Right lung (tissue), 5 donors: Measurements from ENCODE around the gene PPP4R2. TPM values are rescaled to one million over a fixed set of nuclear protein-coding genes. Genes with fewer than 3 reads are reported as not detected.
"Not testable (repeated sequence)": the region's sequence is repeated elsewhere in the genome, so short reads cannot be mapped to it uniquely, and the experiment has no call there.

Source experiments
- DNase-seq, 2 donors: peaks; one replicate each; pipeline ENCODE4 v3.0.0-alpha.2; 2013
- polyA plus RNA-seq, 5 donors: library from polyadenylated mRNA; unstranded; fragments of 120-200 nt; gene quantifications; one replicate each; pipeline versions ENCODE4 v1.2.1 to v1.2.3, GENCODE V29; 2013; ENCODE audit warnings: inconsistent platforms in 1 of 5, low replicate concordance in 1 of 5; ENCODE audit not compliant: insufficient read length in 5 of 5, insufficient read depth in 1 of 5

The PPP4R2 gene
- polyA plus RNA-seq, 5 donors: 57.3 to 105 (median 85.6) TPM

DNA sequence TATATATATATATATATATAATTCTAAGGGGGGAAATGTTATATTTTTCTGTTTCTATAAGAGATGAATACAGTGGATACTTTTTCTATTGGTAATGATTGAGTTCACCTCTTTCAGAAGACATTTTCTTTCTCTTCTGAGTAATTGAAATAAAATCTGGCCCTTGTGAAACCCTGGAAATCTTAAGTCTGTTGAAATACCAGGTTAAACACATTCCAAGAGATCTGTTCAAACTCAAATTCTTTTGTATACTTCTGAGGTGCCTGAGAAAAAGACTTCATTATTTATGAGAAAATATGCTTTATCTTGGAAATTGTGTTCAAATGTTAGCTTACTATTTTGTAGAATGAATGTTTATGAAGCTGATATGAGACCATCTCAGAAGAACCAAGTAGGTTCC lies 69.6 kb downstream of the PPP4R2 start:
- DNase-seq: not testable (repeated sequence)

DNA sequence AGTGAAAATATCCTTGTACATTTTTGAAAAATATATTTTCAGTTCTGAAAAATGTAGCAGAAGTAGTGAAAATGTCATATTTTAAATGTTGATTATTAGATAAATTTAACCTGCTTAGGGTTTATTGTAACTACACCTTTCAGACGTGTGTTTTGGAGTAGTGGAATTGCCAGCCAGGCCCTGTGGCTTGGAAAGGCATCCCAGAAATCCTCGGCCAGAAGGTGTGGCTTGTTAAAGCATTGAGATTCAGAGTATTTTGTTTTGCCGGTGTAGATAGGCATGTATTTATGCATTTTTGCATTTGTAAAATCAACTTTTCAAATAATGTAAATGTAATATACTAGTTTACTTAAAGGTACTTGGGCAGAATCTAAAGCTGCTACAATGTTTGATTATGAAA lies 71.8 kb downstream of the PPP4R2 start:
- DNase-seq: no peak

GRCh38 chr3:73069187-73069586 lies 72.6 kb downstream of the PPP4R2 start:
- no peak for DNase-seq

DNA sequence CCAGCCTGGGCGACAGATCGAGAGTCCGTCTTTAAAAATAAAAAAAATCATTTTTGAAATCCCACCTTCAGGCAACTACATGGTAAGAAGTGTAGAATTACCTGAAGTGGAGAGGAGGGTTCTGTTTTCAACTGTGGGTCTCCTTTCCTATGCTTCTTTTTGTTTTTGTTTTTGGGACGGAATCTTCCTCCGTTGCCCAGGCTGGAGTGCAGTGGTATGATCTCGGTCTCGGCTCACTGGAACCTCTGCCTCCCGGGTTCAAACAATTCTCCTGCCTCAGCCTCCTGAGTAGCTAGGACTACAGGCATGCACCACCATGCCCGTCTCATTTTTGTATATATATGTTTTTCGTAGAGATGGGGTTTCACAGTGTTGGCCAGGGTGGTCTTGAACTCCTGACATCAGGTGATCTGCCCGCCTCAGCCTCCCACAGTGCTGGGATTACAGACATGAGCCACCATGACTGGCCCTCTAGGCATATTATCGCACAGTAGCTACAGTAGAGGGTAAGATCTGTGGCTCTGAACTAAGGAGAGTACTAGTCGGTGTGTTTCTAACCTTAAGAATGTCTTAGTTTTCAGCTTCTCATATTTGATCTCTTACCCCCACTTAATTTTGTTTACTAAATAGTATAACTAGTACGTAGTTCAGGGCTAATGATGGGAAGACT lies 73.3 kb downstream of the PPP4R2 start:
- no peak for DNase-seq

GRCh38 chr3:73070675-73071575 lies 74.3 kb downstream of the PPP4R2 start:
- no peak for DNase-seq

DNA sequence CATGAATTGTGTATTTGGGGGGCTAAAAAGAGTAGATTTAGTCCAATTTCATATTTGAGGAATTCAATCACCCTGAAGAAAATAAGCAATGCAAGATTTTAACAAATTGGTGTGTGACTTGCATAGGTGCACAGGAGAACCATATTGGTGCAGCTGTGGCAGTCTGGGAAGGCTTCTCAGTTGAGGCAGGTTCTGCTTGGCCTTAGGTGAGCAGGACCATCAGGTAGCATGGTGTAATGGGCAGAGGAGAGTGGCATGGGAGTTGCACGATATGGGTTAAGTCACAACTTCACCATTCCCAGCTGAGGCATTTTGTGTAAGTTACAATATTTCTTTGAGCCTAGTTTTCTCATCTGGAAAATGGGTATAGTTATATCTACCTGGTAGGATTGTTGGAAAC lies 75.3 kb downstream of the PPP4R2 start:
- no peak for DNase-seq

GRCh38 chr3:73072634-73073033 lies 76.0 kb downstream of the PPP4R2 start:
- no peak for DNase-seq

GRCh38 chr3:73073091-73073707 lies 76.6 kb downstream of the PPP4R2 start:
- no peak for DNase-seq

DNA sequence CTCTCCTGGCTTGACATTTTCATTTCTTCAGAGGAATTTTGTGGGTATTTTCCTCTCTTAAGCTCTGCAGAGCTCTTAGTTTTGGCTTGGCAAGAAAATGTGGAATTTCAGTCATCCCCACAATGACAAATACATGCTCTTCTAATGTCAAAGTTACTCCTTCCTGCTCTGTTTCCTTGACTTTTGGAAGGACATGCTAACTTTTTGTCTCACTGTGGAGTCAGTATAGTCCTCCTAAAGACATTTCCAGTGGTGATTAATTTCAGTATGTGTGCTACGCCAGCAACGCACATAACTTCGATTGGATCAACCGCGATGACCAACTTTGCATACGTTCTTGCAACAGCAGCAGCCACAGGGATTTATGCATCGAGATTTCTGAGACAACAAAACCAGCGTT lies 78.2 kb downstream of the PPP4R2 start:
- no peak for DNase-seq

DNA sequence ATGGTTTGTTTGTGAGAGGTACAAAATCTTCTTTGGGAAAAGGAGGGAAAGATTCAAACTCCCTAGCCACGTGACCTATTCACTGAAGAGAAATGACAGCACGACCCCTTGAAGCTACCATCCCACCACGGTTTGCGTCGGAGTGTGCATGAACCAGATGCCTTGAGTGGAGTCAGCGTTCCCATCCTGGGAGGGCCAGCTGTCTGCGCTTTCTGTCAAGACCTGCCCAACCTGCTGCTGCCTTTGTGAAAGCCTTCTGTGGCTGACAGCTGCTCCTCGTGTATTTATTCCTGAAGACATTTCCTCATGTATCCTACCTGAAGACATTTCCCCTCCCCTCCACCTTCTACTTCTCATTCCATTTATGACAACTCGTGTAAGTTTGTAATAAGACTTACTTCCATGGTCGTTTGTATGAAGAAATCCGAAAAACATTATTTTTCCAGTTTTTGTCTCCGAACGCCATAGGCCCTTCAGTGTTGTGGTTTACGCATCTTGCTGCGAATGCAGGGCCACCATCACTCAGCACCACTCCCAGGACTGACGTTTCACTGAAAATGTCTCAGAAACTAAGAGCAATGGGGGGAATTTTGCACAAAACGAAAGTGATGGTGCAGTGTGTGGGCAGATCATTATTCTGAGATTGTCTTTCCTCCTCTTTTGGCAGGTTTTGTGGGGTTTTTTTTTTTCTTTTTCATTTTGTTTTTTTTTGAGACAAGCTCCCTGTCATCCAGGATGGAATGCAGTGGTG lies 83.8 kb downstream of the PPP4R2 start:
- DNase-seq: no peak

GRCh38 chr3:73081140-73081539 lies 84.5 kb downstream of the PPP4R2 start:
- no peak for DNase-seq

GRCh38 chr3:73084170-73084569 lies 87.6 kb downstream of the PPP4R2 start:
- DNase-seq: no peak

DNA sequence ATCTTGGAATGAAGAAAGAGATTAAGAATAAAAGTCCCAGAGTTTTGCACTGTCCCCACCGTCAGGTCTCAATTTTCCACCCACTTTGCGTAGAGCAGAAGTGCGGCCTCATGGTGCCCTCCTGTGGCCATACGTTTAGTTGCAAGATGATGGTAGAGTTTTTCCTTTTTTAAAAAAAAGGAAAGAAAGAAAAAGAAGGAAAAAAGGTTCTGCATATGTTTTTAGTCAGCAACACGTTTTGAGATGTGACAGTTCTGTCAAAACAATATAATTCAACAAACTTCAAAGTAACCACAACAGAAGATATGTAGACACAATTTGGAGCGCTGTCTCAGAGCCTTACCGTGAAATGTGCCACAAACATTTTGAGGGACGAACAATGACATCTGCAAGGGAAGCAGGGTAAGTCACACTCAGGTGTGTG lies 89.5 kb downstream of the PPP4R2 start:
- DNase-seq: peak; percentile 62 to 76

- DNase-seq: no peak
Observed at GRCh38 chr3:73094129-73094528, 97.5 kb downstream of the PPP4R2 start.

GRCh38 chr3:73094951-73095350 lies 98.3 kb downstream of the PPP4R2 start:
- peak in 1 of 2 donors; percentile 9 for DNase-seq

GRCh38 chr3:73096169-73096568 lies 99.6 kb downstream of the PPP4R2 start:
- no peak for DNase-seq

DNA sequence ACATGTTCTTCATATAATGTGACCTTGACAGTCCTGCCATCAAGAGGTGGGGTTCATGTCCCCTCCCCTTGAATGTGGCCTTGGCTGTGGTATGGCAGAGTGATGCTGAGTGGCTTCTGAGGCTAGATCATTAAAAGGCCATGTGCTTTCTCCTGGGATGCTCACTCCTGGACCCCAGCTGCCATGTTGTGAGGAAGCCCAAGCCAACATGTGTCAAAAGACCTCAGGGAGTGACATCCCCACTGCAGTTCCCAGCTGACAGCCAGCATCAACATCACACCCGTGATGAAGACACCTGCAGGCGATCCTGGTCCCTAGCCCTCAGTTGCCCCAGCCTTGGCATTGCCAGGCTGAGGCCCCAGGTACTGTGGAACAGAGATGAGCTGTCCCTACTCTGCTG lies 101.4 kb downstream of the PPP4R2 start:
- no peak for DNase-seq

DNA sequence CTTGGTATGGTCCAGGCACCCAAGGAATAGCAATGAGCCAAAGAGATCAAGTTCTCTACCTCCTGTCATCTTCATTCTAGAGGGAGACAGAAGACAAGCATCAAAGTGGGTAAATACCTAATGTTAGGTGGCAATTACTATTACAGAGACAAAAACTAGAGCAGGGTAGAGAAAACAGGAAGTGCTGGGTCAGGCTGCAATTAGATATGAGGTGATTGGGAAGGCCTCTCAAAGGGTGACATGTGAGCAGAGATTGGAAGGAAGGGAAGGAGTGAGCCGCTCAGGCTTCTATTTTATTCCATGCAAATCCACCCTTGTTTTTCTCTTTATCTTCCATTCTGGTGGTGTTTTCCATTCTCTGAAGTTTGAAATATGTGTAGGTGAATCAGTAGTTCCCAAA lies 102.3 kb downstream of the PPP4R2 start:
- no peak for DNase-seq

GRCh38 chr3:73100741-73101559 lies 104.3 kb downstream of the PPP4R2 start:
- peak; percentile 74 to 85 for DNase-seq

DNA sequence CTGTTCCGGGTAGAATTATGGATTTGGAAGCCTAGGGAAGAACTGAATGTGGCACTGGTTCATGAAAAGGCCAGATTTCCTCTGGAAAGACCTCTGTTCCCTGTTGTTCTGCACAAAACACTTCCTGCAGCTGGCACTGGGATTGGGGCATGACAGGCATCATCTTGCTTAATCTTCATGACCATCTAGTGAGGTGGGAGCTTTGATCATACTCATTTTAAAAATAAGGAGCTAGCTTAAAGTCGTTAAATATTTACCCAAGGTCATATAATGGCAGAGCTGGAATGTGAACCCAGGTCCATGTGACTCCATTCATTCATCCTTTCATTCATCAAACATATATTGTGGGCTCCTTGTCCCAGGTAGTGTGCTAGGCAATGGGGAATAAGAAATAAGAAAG lies 105.3 kb downstream of the PPP4R2 start:
- DNase-seq: no peak

DNA sequence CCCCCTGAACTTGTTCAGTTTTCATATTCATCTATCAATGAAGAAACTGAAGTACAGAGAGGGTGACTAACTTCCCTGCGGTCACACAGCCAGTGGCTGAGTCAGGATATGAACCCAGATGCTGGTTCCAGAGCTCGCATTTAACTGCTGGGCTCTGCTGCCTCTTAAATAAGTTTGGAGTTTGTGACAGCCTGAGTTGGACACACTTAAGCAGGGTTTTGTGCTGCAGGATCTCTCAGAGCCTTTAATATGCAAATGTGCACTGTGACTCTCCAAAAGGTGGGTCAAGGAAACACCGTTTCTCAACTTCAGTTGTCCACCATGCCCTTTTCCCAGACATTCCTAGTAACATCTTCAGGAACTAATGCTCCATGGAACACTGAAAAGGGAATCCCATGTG lies 110.6 kb downstream of the PPP4R2 start:
- no peak for DNase-seq
